GM12874 (cell line): ENCODE data around the gene ABCA12.
A peak's percentile ranks its signal among the peaks of the same experiment; 100 is the strongest.

Experiments
- TF ChIP-seq, protein P1 (sequence below): IDR thresholded peaks from 2 replicates; pipeline ENCODE4 v1.5.1; 2011; ENCODE audit warnings: low read depth, mild to moderate bottlenecking, control low read depth, low read length, moderate library complexity; ENCODE audit not compliant: insufficient read depth

Gene ABCA12

GRCh38 chr2:215002500-215002899, 135.9 kb downstream of the ABCA12 start:
- TF ChIP-seq, protein P1, sequence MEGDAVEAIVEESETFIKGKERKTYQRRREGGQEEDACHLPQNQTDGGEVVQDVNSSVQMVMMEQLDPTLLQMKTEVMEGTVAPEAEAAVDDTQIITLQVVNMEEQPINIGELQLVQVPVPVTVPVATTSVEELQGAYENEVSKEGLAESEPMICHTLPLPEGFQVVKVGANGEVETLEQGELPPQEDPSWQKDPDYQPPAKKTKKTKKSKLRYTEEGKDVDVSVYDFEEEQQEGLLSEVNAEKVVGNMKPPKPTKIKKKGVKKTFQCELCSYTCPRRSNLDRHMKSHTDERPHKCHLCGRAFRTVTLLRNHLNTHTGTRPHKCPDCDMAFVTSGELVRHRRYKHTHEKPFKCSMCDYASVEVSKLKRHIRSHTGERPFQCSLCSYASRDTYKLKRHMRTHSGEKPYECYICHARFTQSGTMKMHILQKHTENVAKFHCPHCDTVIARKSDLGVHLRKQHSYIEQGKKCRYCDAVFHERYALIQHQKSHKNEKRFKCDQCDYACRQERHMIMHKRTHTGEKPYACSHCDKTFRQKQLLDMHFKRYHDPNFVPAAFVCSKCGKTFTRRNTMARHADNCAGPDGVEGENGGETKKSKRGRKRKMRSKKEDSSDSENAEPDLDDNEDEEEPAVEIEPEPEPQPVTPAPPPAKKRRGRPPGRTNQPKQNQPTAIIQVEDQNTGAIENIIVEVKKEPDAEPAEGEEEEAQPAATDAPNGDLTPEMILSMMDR, result peak; percentile 31; the same call in 1 of the 2 replicates

GRCh38 chr2:215000721-215001120, 137.7 kb downstream of the ABCA12 start:
- TF ChIP-seq, protein P1, result no peak

DNA sequence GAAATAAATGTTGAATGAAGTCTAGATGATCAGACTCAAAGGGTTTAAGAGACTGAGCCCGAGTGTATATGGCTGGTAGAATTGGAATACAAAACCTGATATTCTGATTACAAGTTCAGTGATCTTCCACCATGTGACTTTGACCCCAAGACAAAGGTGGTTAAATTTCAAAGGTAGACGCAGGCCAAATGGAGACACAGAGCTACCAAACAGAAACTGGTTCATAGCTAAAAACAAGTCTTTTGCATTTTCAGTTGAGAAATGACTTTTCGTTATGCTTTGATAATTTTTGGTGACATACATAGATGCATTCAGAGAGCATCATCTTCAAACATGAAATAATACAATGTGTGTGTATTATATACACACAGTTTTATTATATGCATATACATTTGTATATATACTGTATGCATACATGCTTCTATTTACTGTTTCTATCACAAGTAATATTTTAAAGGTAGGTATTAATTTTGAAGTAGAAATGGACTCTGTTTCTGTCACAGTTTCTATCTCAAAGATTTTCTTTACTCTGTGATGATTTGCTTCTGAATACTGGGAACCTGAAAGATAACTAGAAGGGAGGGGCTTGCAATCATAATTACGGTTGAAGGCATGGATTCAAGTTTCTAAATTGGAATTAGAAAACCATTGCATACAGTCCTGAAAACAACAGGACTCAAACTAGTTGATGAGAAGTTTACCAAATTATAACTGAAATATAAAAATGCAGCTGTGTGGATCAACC, 142.3 kb downstream of the ABCA12 start:
- TF ChIP-seq, protein P1, result no peak

GRCh38 chr2:214995409-214995808, 143.0 kb downstream of the ABCA12 start:
- TF ChIP-seq, protein P1, result no peak

GRCh38 chr2:214992911-214993310, 145.5 kb downstream of the ABCA12 start:
- TF ChIP-seq, protein P1, result no peak

DNA sequence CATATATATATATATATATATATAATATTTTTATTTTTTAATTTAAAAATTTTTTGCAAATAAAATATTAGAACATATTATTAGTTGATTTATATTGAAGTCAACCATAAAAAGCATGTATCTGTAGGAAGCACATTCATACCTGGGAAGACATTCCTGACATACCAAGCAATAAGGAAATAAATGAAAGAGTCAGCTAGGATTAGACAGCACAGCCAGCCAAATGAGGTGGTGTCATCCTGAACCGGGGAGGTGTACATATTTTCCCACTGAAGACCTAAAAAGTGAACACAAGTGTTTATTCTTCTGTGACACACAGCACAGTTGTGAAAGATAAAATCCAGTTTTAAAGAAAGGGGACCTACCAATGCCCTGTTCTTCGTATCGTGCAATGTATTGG, 149.2 kb downstream of the ABCA12 start:
- TF ChIP-seq, protein P1, result no peak

GRCh38 chr2:214987261-214987660, 151.2 kb downstream of the ABCA12 start:
- TF ChIP-seq, protein P1, result no peak

GRCh38 chr2:214985619-214986018, 152.8 kb downstream of the ABCA12 start:
- TF ChIP-seq, protein P1, result no peak
